ENCODE measurements around the gene M6PR.

- TF ChIP-seq CTCF (conservative IDR thresholded peaks at IDR 0.05; ENCODE audit: low read depth, low read length) (no peak), EZH2 (IDR thresholded peaks at IDR 0.05; ENCODE audit: low read length, unreplicated experiment) (no peak)
Measured at GRCh38 chr12:8970432-8970831, 21.0 kb upstream of the M6PR start.
